ENCODE data around the gene NES.
"Not testable (repeated sequence)": the region's sequence is repeated elsewhere in the genome, so short reads cannot be mapped to it uniquely, and the experiment has no call there.

The NES gene

GRCh38 chr1:156644640-156645039 lies 32.6 kb downstream of the NES start:
- no peak for DNase-seq (ENCODE audit: low read depth)

- no peak for DNase-seq (ENCODE audit: low read depth)
Observed at GRCh38 chr1:156644146-156644545, 33.1 kb downstream of the NES start.

- DNase-seq (ENCODE audit: low read depth): no peak
Observed at GRCh38 chr1:156643778-156644092, 33.5 kb downstream of the NES start.

- no peak for DNase-seq (ENCODE audit: low read depth)
Observed at GRCh38 chr1:156643049-156643777, 34.0 kb downstream of the NES start.

- no peak for DNase-seq (ENCODE audit: low read depth)
Observed at GRCh38 chr1:156642265-156643048, 34.8 kb downstream of the NES start.

GRCh38 chr1:156641761-156642264 lies 35.4 kb downstream of the NES start, which contains the start of gene BCAN:
TSS of gene BCAN (plus strand) at chr1:156642117. CDS start at chr1:156646055, 3,938 bp downstream.
- DNase-seq (ENCODE audit: low read depth): no peak

- no peak for DNase-seq (ENCODE audit: low read depth)
Observed at GRCh38 chr1:156640842-156641706, 36.1 kb downstream of the NES start.

GRCh38 chr1:156639601-156640101 lies 37.6 kb downstream of the NES start:
- no peak for DNase-seq (ENCODE audit: low read depth)

- no peak for DNase-seq (ENCODE audit: low read depth)
Observed at GRCh38 chr1:156638189-156638985, 38.8 kb downstream of the NES start.

GRCh38 chr1:156632355-156632754 lies 44.9 kb downstream of the NES start:
- DNase-seq (ENCODE audit: low read depth): no peak

- not testable (repeated sequence) for DNase-seq (ENCODE audit: low read depth)
Observed at GRCh38 chr1:156631152-156631551, 46.1 kb downstream of the NES start.

GRCh38 chr1:156629823-156630449 lies 47.3 kb downstream of the NES start:
- DNase-seq (ENCODE audit: low read depth): no peak

GRCh38 chr1:156627313-156627880 lies 49.8 kb downstream of the NES start:
- peak; percentile 24 for DNase-seq (ENCODE audit: low read depth)

- no peak for DNase-seq (ENCODE audit: low read depth)
Observed at GRCh38 chr1:156626079-156626438, 51.1 kb downstream of the NES start.

GRCh38 chr1:156625436-156626078 lies 51.6 kb downstream of the NES start:
- DNase-seq (ENCODE audit: low read depth): no peak

GRCh38 chr1:156624814-156625435 lies 52.3 kb downstream of the NES start:
- DNase-seq (ENCODE audit: low read depth): no peak

- DNase-seq (ENCODE audit: low read depth): no peak
Observed at GRCh38 chr1:156623946-156624813, 53.0 kb downstream of the NES start.

GRCh38 chr1:156622581-156623297 lies 54.5 kb downstream of the NES start:
- DNase-seq (ENCODE audit: low read depth): no peak
